GM12874 (cell line): ENCODE measurements around the gene RSPH9.

ENCODE experiments used
- CTCF ChIP-seq: IDR thresholded peaks from 2 replicates; pipeline ENCODE4 v1.5.1; 2011; ENCODE audit warnings: low read depth, mild to moderate bottlenecking, control low read depth, low read length, moderate library complexity; ENCODE audit not compliant: insufficient read depth

The RSPH9 gene

GRCh38 chr6:43645613-43645964 is 753 bp downstream of the RSPH9 start:
- TF ChIP-seq CTCF: no peak

- no peak for TF ChIP-seq CTCF
Measured at GRCh38 chr6:43647613-43648012, 2.8 kb downstream of the RSPH9 start.

DNA sequence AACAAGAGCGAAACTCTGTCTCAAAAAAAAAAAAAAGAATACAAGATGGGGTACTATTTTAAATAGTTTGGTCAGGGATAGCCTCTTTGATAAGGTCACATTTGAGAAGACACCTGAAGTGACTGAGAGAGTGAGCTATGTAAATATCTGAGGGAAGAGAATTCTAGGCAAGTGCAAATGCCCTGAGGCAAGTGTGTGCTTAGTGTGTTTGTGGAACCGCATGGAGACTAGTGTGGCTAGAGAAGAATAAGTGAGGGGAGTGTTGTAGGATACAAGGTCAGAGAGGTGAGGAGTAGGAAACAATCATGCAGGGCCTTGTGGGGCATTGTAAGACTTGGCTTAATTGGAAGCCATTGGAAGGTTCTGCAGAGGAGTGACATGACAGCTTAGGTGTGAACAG is 3.4 kb downstream of the RSPH9 start:
- no peak for TF ChIP-seq CTCF

- no peak for TF ChIP-seq CTCF
Measured at GRCh38 chr6:43657221-43657802, 12.5 kb downstream of the RSPH9 start.

GRCh38 chr6:43658161-43658560 is 13.3 kb downstream of the RSPH9 start:
- TF ChIP-seq CTCF: no peak

GRCh38 chr6:43665376-43665775 is 20.5 kb downstream of the RSPH9 start:
- TF ChIP-seq CTCF: no peak

DNA sequence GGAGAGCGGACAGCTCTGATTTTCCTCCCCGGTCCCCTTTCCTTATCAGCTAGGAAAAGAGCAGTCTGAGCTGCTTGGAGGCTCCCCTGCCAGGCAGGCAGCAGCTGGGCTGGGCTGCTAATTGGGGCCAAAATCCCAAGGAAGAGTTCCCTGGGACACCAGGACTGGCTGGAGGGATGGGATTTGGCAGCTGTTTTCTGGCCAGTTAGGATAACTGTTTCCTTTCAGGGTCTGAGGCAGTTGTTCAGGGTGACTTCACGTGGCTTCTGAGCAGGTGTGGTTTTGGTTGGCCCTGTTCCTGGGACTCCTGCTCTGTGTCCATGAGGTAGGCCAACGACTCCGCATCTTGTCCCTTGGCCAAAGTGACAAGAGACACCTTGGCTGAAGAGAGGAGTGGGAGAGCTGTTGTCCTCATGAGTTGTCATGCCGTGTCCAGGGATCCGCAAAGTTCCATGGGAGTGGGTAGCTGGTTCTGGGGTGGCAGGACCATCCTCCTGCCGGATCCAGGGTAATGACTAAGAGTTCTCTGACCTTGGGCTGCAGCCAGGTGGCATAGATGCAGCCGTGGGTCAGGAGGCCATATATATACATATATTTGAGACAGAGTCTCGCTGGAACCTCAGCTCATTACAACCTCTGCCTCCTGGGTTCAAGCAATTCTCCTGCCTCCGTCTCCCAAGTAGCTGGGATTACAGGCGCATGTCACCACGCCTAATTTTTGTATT is 21.5 kb downstream of the RSPH9 start:
- no peak for TF ChIP-seq CTCF
